ENCODE data around the gene ZNF212.

The ZNF212 gene

GRCh38 chr7:149289262-149289661 lies 49.8 kb downstream of the ZNF212 start:
- no peak for DNase-seq

DNA sequence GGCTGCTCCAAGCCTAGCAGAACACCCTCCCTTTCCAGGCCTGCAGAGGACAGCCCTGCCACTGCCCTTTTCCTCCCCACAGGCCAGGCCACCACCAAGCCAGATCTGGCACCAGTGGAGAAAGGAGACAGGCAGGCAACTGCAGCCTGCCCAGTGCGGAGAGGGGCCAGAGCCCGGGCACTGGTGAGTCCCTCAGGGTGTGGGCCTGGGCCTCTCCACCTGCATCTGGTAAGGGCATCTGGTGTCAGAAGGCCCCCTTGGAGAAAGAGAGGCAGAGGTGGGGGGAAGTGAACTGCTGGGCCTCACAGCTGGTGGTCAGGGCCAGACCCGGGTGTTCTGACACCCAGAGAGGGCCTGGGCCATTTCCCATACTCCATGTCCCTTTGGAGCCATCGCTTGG lies 50.4 kb downstream of the ZNF212 start:
- DNase-seq: no peak

DNA sequence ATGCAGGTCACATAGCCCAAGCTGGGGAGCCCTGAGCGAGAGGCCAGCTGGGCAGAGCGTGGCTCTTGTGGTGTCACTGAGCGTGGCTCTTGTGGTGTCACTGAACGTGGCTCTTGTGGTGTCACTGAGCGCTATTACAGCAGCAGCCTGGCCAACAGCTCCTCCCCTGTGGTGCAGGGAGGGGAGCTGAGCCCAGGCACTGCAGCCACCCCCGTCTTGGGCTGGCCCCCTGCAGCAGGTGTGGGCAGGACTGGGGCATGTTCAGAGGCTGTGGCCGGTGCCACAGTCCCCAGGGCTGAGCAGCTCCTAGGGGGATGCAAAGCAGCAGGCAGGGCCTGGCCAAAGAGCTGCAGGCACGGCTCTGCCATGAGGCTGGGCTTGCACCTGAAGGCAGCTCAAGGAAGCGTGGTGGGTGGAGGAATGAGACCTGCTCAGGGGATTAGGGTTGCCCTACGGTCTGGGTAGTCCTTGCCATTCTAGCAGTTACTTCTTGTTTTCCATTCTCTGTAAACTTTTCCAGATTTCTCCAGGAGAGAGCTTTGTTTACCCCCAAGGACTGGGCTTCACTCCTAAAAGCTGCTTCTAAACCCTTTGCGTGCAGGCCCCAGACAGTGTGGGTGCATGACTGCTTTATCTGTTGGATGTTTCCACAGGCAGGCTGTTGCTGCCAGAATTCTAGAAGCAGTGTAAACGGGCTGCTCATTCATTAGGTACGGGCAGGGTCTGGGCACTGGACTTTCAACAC lies 51.8 kb downstream of the ZNF212 start:
- no peak for DNase-seq

DNA sequence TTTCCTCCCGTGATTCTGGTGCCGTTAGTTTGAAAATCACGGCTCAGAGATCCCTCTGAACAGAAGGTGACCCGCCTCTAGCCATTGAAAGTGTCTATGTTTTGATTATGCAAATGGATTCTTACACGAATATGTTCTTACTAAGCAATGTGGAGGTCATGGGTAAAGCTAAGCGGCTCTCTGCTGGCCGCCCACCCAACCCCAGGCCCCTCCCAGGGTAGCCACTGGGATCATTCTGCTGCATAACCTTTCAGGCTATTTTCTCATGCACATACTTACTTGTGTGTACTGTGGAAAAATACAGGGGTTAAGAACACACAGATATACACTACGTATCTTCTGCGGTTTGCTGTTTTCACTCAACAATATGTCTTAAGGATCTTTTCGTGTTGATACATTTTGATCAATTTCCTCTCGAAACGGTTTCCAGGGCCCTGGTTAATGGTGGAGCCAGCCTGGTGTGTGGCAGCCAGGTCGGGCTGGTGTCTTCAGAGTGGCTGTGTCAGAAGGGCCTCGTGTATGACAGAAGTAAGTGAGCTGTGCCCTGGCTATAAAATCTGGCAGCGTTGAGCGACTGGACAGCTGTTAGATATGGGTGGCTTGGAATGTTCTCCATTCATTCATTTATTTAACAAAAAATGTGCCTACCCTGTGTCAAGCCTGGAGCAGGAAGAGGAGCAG lies 52.5 kb downstream of the ZNF212 start:
- DNase-seq: no peak

GRCh38 chr7:149292462-149292823 lies 53.0 kb downstream of the ZNF212 start:
- no peak for DNase-seq

DNA sequence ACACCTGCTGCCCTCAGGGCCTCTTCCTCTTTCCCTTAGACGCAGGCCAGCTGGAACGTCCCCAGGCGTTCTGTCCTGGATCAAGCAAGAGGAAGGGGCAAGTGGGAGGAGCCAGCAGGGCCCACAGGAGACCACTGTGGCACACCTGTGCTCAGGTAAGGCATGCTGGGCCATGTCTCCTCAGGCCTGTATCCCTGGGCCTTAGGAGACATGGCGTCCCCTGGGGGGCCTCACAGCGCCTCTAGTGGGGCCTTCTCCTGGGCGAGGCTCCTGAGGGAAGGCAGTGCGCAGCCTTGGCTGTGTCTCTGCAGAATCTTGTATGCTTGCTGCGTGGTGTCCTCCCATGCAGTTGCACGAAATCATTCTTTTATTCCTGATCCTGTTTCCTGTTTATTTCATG lies 53.9 kb downstream of the ZNF212 start:
- DNase-seq: no peak

DNA sequence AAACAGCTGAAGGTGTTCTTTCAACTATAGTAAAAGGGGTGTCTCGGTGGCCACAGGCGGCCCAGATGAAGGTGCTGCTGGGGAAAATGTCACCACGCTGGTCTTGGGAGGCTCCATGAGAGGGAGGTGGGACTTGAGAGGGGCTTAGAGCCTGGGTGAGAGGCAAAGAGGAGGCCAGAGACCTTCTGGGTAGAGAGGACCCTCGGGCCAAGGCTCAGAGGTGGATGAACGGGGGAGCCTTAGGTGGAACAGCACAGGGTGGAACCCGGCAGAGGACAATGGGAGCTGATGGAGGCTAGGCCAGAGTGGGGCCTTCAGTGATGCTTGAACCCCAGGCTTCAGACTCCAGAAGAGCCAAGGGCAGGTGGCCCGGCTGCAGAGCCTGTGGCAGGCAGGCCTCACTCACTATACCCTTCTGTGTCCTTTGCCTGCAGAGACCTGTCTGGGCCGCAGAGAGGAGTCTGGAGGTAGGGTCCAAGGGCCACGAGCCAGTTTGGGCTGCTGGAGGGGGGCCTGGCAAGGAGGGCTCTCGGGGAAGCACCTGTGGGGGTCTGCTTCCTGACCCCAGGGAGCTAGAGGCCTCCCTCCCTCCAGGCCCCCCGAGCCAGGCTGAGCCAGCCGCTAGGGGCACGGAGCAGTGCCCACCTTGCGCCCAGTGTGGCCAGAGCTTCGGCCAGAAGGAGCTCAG lies 54.6 kb downstream of the ZNF212 start:
- DNase-seq: no peak

GRCh38 chr7:149294634-149295480 lies 55.4 kb downstream of the ZNF212 start:
- no peak for DNase-seq

- no peak for DNase-seq
Measured at GRCh38 chr7:149295481-149295850, 56.0 kb downstream of the ZNF212 start.

DNA sequence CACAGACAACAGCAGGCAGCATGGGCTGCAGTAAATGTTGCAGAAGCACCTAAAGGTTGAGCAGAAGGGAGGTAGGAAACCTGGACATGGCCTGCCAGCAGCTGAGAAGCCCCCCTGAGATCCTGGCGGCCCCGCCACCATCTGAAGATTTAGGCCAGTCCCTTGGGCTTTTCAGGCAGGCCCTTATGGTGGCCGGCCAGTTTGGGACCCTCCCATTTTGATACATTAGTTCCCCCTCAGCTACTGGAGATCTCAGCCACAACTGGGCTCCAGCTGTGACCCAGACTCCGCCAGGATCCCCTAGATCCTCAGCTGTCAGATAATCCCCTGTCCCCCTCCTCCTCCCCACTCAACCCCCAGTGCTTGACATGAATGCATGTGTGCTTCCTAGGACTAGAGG lies 56.9 kb downstream of the ZNF212 start:
- no peak for DNase-seq

- DNase-seq: no peak
Measured at GRCh38 chr7:149297034-149297755, 57.7 kb downstream of the ZNF212 start.

DNA sequence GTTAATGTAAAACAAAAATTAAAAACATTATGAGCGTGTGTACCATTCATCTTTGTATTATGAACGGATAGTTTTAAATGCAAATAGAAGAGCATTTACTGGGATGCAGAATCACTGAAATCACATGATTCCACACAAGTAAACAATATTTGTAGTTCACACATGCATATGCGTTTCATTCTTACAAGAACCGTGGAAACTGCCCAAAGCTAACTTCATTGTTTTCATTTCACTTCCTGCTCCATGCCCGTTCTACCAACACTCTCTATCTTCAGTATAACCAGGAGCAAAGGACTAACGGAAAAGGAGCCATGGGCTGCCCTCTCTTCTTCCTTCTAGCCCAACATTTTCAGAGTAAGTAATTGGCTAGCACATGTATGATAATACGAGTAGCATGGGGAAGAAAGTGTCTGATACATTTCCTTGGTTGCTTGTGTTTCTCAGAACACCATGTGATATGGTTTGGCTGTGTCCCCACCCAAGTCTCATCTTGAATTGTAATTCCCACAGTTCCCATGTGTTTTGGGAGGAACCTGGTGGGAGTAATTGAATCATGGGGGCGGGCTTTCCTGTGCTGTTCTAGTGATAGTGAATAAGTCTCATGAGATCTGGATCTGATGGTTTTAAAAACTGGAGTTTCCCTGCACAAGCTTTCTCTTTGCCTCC lies 61.3 kb downstream of the ZNF212 start:
- DNase-seq: no peak

DNA sequence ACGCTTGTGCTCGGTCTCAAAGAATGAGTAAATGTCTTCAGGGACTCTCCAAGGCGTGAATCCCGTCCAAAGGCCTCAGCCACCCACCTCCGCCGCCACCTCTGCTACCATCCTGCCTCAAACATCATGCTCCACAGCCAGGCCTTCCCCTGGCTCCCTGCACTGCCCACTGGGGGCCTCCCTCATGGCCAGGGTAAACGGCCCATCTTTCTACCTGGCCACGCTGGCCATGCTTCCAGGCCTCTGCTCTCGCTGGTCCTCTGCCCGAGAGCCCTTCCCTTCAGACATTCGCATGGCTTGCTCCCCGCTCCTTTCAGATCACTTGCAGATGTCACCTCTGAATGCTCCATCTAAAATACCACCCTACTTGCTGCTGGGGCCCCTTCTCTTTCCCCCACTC lies 62.8 kb downstream of the ZNF212 start:
- DNase-seq: no peak

GRCh38 chr7:149302865-149303264 lies 63.4 kb downstream of the ZNF212 start:
- no peak for DNase-seq

GRCh38 chr7:149304006-149304405 lies 64.6 kb downstream of the ZNF212 start:
- DNase-seq: no peak

Measured in NCI-H774 (cell line).